Testis (tissue), 2 donors: Measurements from ENCODE around the gene SLC22A31.

ENCODE experiments used
- CTCF ChIP-seq, 3 experiments: fragments of 450-650 bp in 2 of 3; fragments of 200-600 bp in 1 of 3; sonication (generic) in 1 of 3; IDR thresholded peaks; one replicate each; pipeline ENCODE4 v1.5.1; 2016 to 2019; ENCODE audit warnings: antibody characterized with exemption in 3 of 3, mild to moderate bottlenecking in 2 of 3, moderate library complexity in 1 of 3
- POLR2A ChIP-seq: fragments of 450-650 bp; IDR thresholded peaks from one replicate; pipeline ENCODE4 v1.6.1; 2017; ENCODE audit warnings: antibody characterized with exemption, mild to moderate bottlenecking, moderate library complexity

GRCh38 chr16:89172171-89172527 lies 28.2 kb downstream of the SLC22A31 start:
- TF ChIP-seq CTCF (IDR thresholded peaks at IDR 0.05) (no peak), POLR2A (no peak)
